ENCODE data around the gene ATG4A. TPM values are rescaled to one million over a fixed set of nuclear protein-coding genes. Genes with fewer than 3 reads are reported as not detected.

Gene ATG4A
- total RNA-seq, 3 donors from 2014 or later: 9.8 to 12.5 (median 10.2) TPM

- H3K4me1 ChIP-seq: no peaks in the 10 kb centered on the region
- DNase-seq (ENCODE audit: low spot score in 2 of 2): no peak
- intact Hi-C loops (cut with DNase I; ENCODE audit: low total_unique reads): no loop called here
- H3K4me3 ChIP-seq: no peak overlapping the region
- H3K9me3 ChIP-seq: no peaks in the 10 kb centered on the region
- no peaks in the 10 kb centered on the region for H3K36me3 ChIP-seq
- no peak overlapping the region for H3K27ac ChIP-seq
- H3K27me3 ChIP-seq: peaks cover 0 to 65% of the 10 kb centered on the region in 2 donors
- TF ChIP-seq POLR2A (IDR thresholded peaks at IDR 0.05): no peak
These were observed 23.0 kb downstream of the ATG4A start for GRCh38 chrX:108114541-108114940.

- peaks cover 0 to 4% of the 10 kb centered on the region in 2 donors for H3K4me1 ChIP-seq
These were observed 26.4 kb downstream of the ATG4A start for GRCh38 chrX:108117988-108118387.

DNA sequence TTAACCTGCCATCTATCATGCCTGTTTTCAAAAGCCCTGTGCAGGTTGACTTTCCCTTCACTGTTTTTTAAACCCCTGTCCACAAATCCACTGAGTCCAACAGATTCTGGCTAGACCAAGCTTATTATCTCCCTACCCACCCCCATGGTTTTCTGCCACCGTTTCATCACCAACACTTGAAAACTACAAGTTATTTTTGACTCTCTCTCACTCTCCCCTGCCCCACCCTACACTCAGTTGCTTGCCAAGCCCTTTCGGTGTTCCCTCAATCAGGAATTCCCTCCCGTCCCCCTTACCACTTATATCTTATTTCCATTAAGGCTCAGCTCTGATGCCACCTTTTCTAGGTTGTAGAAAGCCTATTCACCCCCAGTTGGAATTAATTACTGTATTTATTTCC, 29.7 kb downstream of the ATG4A start:
- no peak overlapping the region for H3K27ac ChIP-seq
- intact Hi-C loops (cut with DNase I; ENCODE audit: low total_unique reads): no loop called here

More at GRCh38 chrX:108117988-108118387, 26.4 kb downstream of the ATG4A start:
- H3K36me3 ChIP-seq: no peaks in the 10 kb centered on the region
- no peak overlapping the region for H3K4me3 ChIP-seq
- no peak overlapping the region for H3K27ac ChIP-seq
- TF ChIP-seq POLR2A (IDR thresholded peaks at IDR 0.05) (no peak), POLR2AphosphoS5 (IDR thresholded peaks at IDR 0.05) (no peak)
- TF ChIP-seq, protein P1, sequence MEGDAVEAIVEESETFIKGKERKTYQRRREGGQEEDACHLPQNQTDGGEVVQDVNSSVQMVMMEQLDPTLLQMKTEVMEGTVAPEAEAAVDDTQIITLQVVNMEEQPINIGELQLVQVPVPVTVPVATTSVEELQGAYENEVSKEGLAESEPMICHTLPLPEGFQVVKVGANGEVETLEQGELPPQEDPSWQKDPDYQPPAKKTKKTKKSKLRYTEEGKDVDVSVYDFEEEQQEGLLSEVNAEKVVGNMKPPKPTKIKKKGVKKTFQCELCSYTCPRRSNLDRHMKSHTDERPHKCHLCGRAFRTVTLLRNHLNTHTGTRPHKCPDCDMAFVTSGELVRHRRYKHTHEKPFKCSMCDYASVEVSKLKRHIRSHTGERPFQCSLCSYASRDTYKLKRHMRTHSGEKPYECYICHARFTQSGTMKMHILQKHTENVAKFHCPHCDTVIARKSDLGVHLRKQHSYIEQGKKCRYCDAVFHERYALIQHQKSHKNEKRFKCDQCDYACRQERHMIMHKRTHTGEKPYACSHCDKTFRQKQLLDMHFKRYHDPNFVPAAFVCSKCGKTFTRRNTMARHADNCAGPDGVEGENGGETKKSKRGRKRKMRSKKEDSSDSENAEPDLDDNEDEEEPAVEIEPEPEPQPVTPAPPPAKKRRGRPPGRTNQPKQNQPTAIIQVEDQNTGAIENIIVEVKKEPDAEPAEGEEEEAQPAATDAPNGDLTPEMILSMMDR (IDR thresholded peaks at IDR 0.05): no peak
- peaks cover 0 to 59% of the 10 kb centered on the region in 2 donors for H3K27me3 ChIP-seq
- H3K9me3 ChIP-seq: no peaks in the 10 kb centered on the region
- DNase-seq (ENCODE audit: low spot score in 2 of 2): no peak
- intact Hi-C loops (cut with DNase I; ENCODE audit: low total_unique reads): no loop called here

DNA sequence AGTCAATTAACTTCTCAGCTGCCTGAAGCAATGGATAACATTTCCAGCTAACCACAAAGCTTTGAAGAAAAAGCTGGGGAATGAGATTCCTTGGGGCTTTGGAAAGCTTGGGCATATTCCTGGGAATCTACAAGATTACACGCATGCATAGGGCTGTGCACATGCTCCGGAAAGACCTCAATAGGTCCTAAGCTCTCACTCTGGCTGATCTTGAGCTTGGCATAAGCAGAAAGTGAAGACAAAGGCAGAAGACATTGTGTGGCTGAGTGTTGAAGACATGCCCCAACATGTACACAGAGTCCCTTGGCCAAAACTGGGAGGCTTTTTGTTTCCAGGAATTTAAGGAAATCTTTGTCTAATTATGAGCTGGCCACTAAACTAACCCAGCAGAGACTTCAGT, 31.2 kb downstream of the ATG4A start:
- TF ChIP-seq, protein P1 (IDR thresholded peaks at IDR 0.05): no peak
- no peak for TF ChIP-seq POLR2A (IDR thresholded peaks at IDR 0.05)
- peak in 1 of 2 donors; percentile 26 for DNase-seq (ENCODE audit: low spot score in 2 of 2)
- Histone ChIP-seq H3K4me3 (no peak overlapping the region), H3K27ac (peak overlapping the region in 1 of 2 donors; percentile 3), H3K4me1 (peaks cover 0 to 4% of the 10 kb centered on the region in 2 donors), H3K27me3 (peaks cover 0 to 49% of the 10 kb centered on the region in 2 donors), H3K36me3 (no peaks in the 10 kb centered on the region), H3K9me3 (no peaks in the 10 kb centered on the region)
- intact Hi-C loops (cut with DNase I; ENCODE audit: low total_unique reads): no loop called here

More for the DNA sequence above, 29.7 kb downstream of the ATG4A start:
- no peaks in the 10 kb centered on the region for H3K9me3 ChIP-seq
- H3K27me3 ChIP-seq: peaks cover 0 to 47% of the 10 kb centered on the region in 2 donors
- peaks cover 0 to 4% of the 10 kb centered on the region in 2 donors for H3K4me1 ChIP-seq
- TF ChIP-seq, protein P1 (IDR thresholded peaks at IDR 0.05): no peak
- no peak for TF ChIP-seq POLR2AphosphoS5 (IDR thresholded peaks at IDR 0.05)
- TF ChIP-seq POLR2A (IDR thresholded peaks at IDR 0.05): no peak
- no peaks in the 10 kb centered on the region for H3K36me3 ChIP-seq
- DNase-seq (ENCODE audit: low spot score in 2 of 2): no peak
- H3K4me3 ChIP-seq: no peak overlapping the region

GRCh38 chrX:108123591-108124366, 32.2 kb downstream of the ATG4A start:
- Histone ChIP-seq H3K9me3 (no peaks in the 10 kb centered on the region), H3K4me3 (no peak overlapping the region), H3K36me3 (no peaks in the 10 kb centered on the region), H3K27ac (no peak overlapping the region), H3K4me1 (peaks cover 0 to 4% of the 10 kb centered on the region in 2 donors), H3K27me3 (peaks cover 0 to 38% of the 10 kb centered on the region in 2 donors)
- intact Hi-C loops (cut with DNase I; ENCODE audit: low total_unique reads): no loop called here
- no peak for DNase-seq (ENCODE audit: low spot score in 2 of 2)
- TF ChIP-seq POLR2A (IDR thresholded peaks at IDR 0.05) (no peak), POLR2AphosphoS5 (IDR thresholded peaks at IDR 0.05) (no peak)

GRCh38 chrX:108126661-108127060, 35.1 kb downstream of the ATG4A start:
- no peak for DNase-seq (ENCODE audit: low spot score in 2 of 2)
- peaks cover 0 to 4% of the 10 kb centered on the region in 2 donors for H3K4me1 ChIP-seq
- peaks cover 0 to 29% of the 10 kb centered on the region in 2 donors for H3K27me3 ChIP-seq
- no peaks in the 10 kb centered on the region for H3K36me3 ChIP-seq
- H3K9me3 ChIP-seq: no peaks in the 10 kb centered on the region
- TF ChIP-seq POLR2A (IDR thresholded peaks at IDR 0.05) (no peak), POLR2AphosphoS5 (IDR thresholded peaks at IDR 0.05) (no peak)
- TF ChIP-seq, protein P1 (IDR thresholded peaks at IDR 0.05): no peak
- no peak overlapping the region for H3K27ac ChIP-seq
- H3K4me3 ChIP-seq: no peak overlapping the region
- intact Hi-C loops (cut with DNase I; ENCODE audit: low total_unique reads): no loop called here

All from breast epithelium (tissue), 4 donors.